ENCODE data around the gene PPP1R1C.

DNA sequence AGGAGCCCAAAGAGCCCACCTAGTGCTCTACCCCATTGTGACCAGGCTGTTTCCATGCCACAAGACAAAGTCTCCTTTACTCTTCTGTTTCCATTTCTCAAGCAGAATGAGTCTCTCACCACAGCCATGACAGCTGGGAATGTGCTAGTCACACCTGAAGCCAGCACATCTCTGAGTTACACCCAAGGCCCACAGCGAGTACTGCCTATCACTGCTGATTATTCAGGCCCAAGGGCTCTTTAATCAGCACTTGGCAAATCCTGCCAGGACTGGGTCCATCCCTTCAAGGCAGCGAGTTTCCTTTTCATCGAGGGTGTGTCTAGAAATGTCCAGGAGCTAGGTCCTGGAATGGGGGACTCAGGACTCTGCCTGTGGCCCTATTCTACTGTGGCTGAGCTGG lies 14.6 kb upstream of the PPP1R1C start:
- TF ChIP-seq, protein P1, sequence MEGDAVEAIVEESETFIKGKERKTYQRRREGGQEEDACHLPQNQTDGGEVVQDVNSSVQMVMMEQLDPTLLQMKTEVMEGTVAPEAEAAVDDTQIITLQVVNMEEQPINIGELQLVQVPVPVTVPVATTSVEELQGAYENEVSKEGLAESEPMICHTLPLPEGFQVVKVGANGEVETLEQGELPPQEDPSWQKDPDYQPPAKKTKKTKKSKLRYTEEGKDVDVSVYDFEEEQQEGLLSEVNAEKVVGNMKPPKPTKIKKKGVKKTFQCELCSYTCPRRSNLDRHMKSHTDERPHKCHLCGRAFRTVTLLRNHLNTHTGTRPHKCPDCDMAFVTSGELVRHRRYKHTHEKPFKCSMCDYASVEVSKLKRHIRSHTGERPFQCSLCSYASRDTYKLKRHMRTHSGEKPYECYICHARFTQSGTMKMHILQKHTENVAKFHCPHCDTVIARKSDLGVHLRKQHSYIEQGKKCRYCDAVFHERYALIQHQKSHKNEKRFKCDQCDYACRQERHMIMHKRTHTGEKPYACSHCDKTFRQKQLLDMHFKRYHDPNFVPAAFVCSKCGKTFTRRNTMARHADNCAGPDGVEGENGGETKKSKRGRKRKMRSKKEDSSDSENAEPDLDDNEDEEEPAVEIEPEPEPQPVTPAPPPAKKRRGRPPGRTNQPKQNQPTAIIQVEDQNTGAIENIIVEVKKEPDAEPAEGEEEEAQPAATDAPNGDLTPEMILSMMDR (IDR thresholded peaks at IDR 0.05), result no peak
- no peak for TF ChIP-seq POLR2A (IDR thresholded peaks at IDR 0.05; ENCODE audit: low read depth)

Data from esophagus muscularis mucosa (tissue), 3 donors.